ENCODE measurements around the gene OR5K2. TPM values are rescaled to one million over a fixed set of nuclear protein-coding genes. Genes with fewer than 3 reads are reported as not detected.

The OR5K2 gene
- polyA plus RNA-seq (2012; ENCODE audit: insufficient read depth, insufficient read length): not detected

- no peak for DNase-seq (ENCODE audit: low read depth, low spot score)
- no peak within 1 kb of the TSS for H3K4me3 ChIP-seq (ENCODE audit: low read length)
Measured at GRCh38 chr3:98497381-98497780, at the start of gene OR5K2. Gene OR5K2, plus strand, starts transcription at chr3:98497681. Its CDS starts 0 bp downstream, at chr3:98497681.

GRCh38 chr3:98449606-98450193, 47.8 kb upstream of the OR5K2 start:
- H3K4me3 ChIP-seq (ENCODE audit: low read length): no peak overlapping the region
- no peak for DNase-seq (ENCODE audit: low read depth, low spot score)

GRCh38 chr3:98450372-98450771, 47.1 kb upstream of the OR5K2 start:
- DNase-seq (ENCODE audit: low read depth, low spot score): no peak
- H3K4me3 ChIP-seq (ENCODE audit: low read length): no peak overlapping the region

- no peak overlapping the region for H3K4me3 ChIP-seq (ENCODE audit: low read length)
- no peak for DNase-seq (ENCODE audit: low read depth, low spot score)
Measured at GRCh38 chr3:98453827-98454226, 43.7 kb upstream of the OR5K2 start.

- no peak for DNase-seq (ENCODE audit: low read depth, low spot score)
- H3K4me3 ChIP-seq (ENCODE audit: low read length): no peak overlapping the region
Measured at GRCh38 chr3:98454929-98455328, 42.6 kb upstream of the OR5K2 start.

GRCh38 chr3:98457543-98457942, 39.9 kb upstream of the OR5K2 start:
- no peak overlapping the region for H3K4me3 ChIP-seq (ENCODE audit: low read length)
- no peak for DNase-seq (ENCODE audit: low read depth, low spot score)

GRCh38 chr3:98460220-98460619, 37.3 kb upstream of the OR5K2 start:
- no peak for DNase-seq (ENCODE audit: low read depth, low spot score)
- H3K4me3 ChIP-seq (ENCODE audit: low read length): no peak overlapping the region

- H3K4me3 ChIP-seq (ENCODE audit: low read length): no peak within 1 kb of the TSS
- DNase-seq (ENCODE audit: low read depth, low spot score): no peak
Measured at GRCh38 chr3:98462901-98463300, 34.6 kb upstream of the OR5K2 start, which contains the start of gene OR5K1. Gene OR5K1, plus strand, starts transcription at chr3:98463201. Its CDS starts 6,376 bp downstream, at chr3:98469577.

GRCh38 chr3:98482717-98483482, 14.6 kb upstream of the OR5K2 start:
- DNase-seq (ENCODE audit: low read depth, low spot score): no peak
- no peak overlapping the region for H3K4me3 ChIP-seq (ENCODE audit: low read length)

- H3K4me3 ChIP-seq (ENCODE audit: low read length): no peak overlapping the region
- DNase-seq (ENCODE audit: low read depth, low spot score): no peak
Measured at GRCh38 chr3:98483626-98484025, 13.9 kb upstream of the OR5K2 start.

- H3K4me3 ChIP-seq (ENCODE audit: low read length): no peak overlapping the region
- no peak for DNase-seq (ENCODE audit: low read depth, low spot score)
Measured at GRCh38 chr3:98500019-98500418, 2.5 kb downstream of the OR5K2 start.

GRCh38 chr3:98501270-98501669, 3.8 kb downstream of the OR5K2 start:
- no peak for DNase-seq (ENCODE audit: low read depth, low spot score)
- no peak overlapping the region for H3K4me3 ChIP-seq (ENCODE audit: low read length)

- no peak overlapping the region for H3K4me3 ChIP-seq (ENCODE audit: low read length)
- no peak for DNase-seq (ENCODE audit: low read depth, low spot score)
Measured at GRCh38 chr3:98501863-98502576, 4.5 kb downstream of the OR5K2 start.

- H3K4me3 ChIP-seq (ENCODE audit: low read length): no peak overlapping the region
- DNase-seq (ENCODE audit: low read depth, low spot score): no peak
Measured at GRCh38 chr3:98504539-98504938, 7.1 kb downstream of the OR5K2 start.

GRCh38 chr3:98508582-98508981, 11.1 kb downstream of the OR5K2 start:
- H3K4me3 ChIP-seq (ENCODE audit: low read length): no peak overlapping the region
- DNase-seq (ENCODE audit: low read depth, low spot score): no peak

- H3K4me3 ChIP-seq (ENCODE audit: low read length): no peak overlapping the region
- no peak for DNase-seq (ENCODE audit: low read depth, low spot score)
Measured at GRCh38 chr3:98512576-98512975, 15.1 kb downstream of the OR5K2 start.

- no peak for DNase-seq (ENCODE audit: low read depth, low spot score)
- no peak overlapping the region for H3K4me3 ChIP-seq (ENCODE audit: low read length)
Measured at GRCh38 chr3:98513091-98513511, 15.6 kb downstream of the OR5K2 start.

- no peak for DNase-seq (ENCODE audit: low read depth, low spot score)
- H3K4me3 ChIP-seq (ENCODE audit: low read length): no peak overlapping the region
Measured at GRCh38 chr3:98513736-98514135, 16.3 kb downstream of the OR5K2 start.

GRCh38 chr3:98514948-98515347, 17.5 kb downstream of the OR5K2 start:
- DNase-seq (ENCODE audit: low read depth, low spot score): no peak
- H3K4me3 ChIP-seq (ENCODE audit: low read length): no peak overlapping the region

GRCh38 chr3:98518816-98519215, 21.3 kb downstream of the OR5K2 start:
- H3K4me3 ChIP-seq (ENCODE audit: low read length): no peak overlapping the region
- no peak for DNase-seq (ENCODE audit: low read depth, low spot score)

Data from Jurkat, Clone E6-1 (cell line).